GM21619 (cell line): ENCODE measurements around the gene FARP1.

ENCODE experiments used
- ATAC-seq: cut with Tn5 transposase; IDR thresholded peaks from one replicate; pipeline ENCODE4 v1.9.1; 2021; ENCODE audit not compliant: unreplicated experiment

The FARP1 gene

GRCh38 chr13:98173431-98174152, 30.7 kb downstream of the FARP1 start:
- no peak for ATAC-seq

- no peak for ATAC-seq
Measured at GRCh38 chr13:98174307-98174706, 31.4 kb downstream of the FARP1 start.

- no peak for ATAC-seq
Measured at GRCh38 chr13:98175043-98175442, 32.1 kb downstream of the FARP1 start.

- ATAC-seq, result no peak
Measured at GRCh38 chr13:98175823-98176222, 32.9 kb downstream of the FARP1 start.

GRCh38 chr13:98176777-98177608, 34.1 kb downstream of the FARP1 start, which contains the start of gene RNF113B:
RNF113B (minus strand) TSS chr13:98177269; CDS start chr13:98177236, 33 bp downstream.
- no peak for ATAC-seq

- no peak for ATAC-seq
Measured at GRCh38 chr13:98180092-98180491, 37.2 kb downstream of the FARP1 start.

GRCh38 chr13:98181111-98181815, 38.4 kb downstream of the FARP1 start:
- ATAC-seq, result no peak

- no peak for ATAC-seq
Measured at GRCh38 chr13:98182153-98182552, 39.3 kb downstream of the FARP1 start.

GRCh38 chr13:98182589-98182988, 39.7 kb downstream of the FARP1 start:
- ATAC-seq, result no peak

GRCh38 chr13:98184792-98185191, 41.9 kb downstream of the FARP1 start:
- ATAC-seq, result no peak

- no peak for ATAC-seq
Measured at GRCh38 chr13:98187155-98187964, 44.5 kb downstream of the FARP1 start.

- no peak for ATAC-seq
Measured at GRCh38 chr13:98187965-98188261, 45.0 kb downstream of the FARP1 start.

- no peak for ATAC-seq
Measured at GRCh38 chr13:98188544-98189166, 45.8 kb downstream of the FARP1 start.

GRCh38 chr13:98189841-98190505, 47.1 kb downstream of the FARP1 start:
- ATAC-seq, result no peak

GRCh38 chr13:98190889-98191444, 48.1 kb downstream of the FARP1 start:
- no peak for ATAC-seq

- ATAC-seq, result no peak
Measured at GRCh38 chr13:98192008-98192407, 49.1 kb downstream of the FARP1 start.

GRCh38 chr13:98195054-98195791, 52.3 kb downstream of the FARP1 start:
- no peak for ATAC-seq

- no peak for ATAC-seq
Measured at GRCh38 chr13:98198683-98199082, 55.8 kb downstream of the FARP1 start.

GRCh38 chr13:98199480-98199879, 56.6 kb downstream of the FARP1 start:
- no peak for ATAC-seq
